HG03097 (cell line): ENCODE measurements around the gene MROH7.

Experiments
- ATAC-seq: cut with Tn5 transposase; IDR thresholded peaks from one replicate; pipeline ENCODE4 v1.9.1; 2021; ENCODE audit not compliant: unreplicated experiment, low FRiP score

MROH7 gene

GRCh38 chr1:54640863-54641836, at the start of gene MROH7:
TSS of gene MROH7 (plus strand) at chr1:54641786. CDS start at chr1:54652927, 11,141 bp downstream.
- no peak for ATAC-seq

GRCh38 chr1:54593571-54594160, 47.9 kb upstream of the MROH7 start:
- no peak for ATAC-seq

- no peak for ATAC-seq
Observed at GRCh38 chr1:54594463-54594862, 47.1 kb upstream of the MROH7 start.

- no peak for ATAC-seq
Observed at GRCh38 chr1:54595956-54596498, 45.6 kb upstream of the MROH7 start.

DNA sequence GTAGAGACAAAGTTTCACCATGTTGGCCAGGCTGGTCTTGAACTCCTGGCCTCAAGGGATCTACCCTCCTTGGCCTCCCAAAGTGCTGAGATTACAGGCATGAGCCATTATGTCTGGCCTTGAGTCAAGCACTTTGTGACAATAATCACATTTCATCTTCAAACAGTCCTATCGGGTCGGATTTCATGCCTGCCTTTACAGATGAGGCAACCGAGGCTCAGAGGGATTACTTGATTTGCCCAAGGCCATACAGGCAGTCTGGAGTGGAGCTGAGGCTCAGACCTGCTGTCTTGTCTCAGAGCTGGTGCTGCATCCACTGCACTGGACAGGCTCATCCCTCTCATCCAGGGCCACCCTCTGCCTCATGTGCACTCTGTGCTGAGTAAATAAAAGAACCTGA, 44.8 kb upstream of the MROH7 start:
- no peak for ATAC-seq

- ATAC-seq: no peak
Observed at GRCh38 chr1:54597455-54598030, 44.0 kb upstream of the MROH7 start.

- ATAC-seq: no peak
Observed at GRCh38 chr1:54599211-54599823, 42.3 kb upstream of the MROH7 start.

GRCh38 chr1:54600947-54601721, 40.5 kb upstream of the MROH7 start:
- no peak for ATAC-seq

- no peak for ATAC-seq
Observed at GRCh38 chr1:54601730-54602129, 39.9 kb upstream of the MROH7 start.

GRCh38 chr1:54602554-54602953, 39.0 kb upstream of the MROH7 start:
- no peak for ATAC-seq

- ATAC-seq: no peak
Observed at GRCh38 chr1:54603241-54603640, 38.3 kb upstream of the MROH7 start.

DNA sequence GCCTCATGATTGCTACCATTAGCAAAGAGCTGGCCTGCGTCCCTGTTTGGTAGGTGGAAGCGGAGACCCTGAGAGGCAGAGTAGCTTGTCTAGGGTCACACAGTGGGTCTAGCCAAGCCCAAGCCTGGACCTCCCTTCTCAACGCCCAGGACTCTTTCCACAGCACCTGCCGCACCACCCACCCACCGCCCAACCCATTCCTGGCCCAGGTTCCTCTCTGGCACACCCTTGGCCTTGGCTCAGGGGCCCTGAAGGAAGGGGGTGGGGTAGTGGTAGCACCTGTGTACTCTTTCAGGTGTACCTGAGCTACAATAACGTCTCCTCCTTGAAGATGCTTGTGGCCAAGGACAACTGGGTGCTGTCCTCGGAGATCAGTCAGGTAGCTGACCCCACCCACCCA, 37.5 kb upstream of the MROH7 start:
- no peak for ATAC-seq

- no peak for ATAC-seq
Observed at GRCh38 chr1:54604572-54605370, 36.8 kb upstream of the MROH7 start.

DNA sequence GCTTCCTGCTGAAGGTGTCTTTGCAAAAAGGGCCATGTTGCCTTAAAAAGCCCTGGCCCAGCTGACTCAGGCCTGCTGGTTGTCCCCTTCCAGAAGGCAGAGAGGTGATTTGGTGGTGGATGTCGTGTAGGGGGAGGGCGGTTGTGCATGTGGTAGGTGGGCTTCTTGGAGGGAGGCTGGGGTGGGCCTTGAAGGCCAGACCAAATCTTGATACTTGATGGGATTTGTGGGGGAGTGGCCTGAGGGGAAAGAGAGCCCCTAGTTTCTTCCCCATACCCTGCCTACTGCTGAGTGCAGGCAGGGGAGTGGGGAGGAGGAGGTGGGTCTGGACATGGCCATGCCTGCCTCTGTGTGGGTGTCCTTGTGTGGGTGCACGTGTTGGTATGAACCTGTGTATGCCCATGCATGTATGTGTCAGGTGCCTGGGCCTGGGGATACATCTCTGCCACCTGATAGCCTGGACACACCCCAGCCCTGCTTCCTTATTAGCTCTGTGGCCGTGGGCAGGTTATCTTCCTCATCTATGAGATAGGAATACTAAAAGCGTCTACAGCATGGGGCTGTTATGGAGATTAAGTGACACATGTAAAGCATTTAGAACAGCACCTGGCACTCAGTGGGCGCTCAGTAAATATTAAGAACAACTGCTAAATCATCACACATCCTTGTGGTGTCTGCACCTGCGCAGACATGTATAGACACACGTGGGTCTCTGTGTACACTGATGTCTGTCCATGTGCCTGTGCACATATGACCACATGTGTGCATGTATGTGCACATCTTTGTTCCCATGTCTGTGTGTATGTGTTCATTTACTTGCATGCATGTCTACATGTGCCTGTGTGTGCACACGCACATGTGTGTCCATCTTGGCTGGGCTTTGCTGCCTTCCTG, 35.2 kb upstream of the MROH7 start:
- ATAC-seq: no peak

DNA sequence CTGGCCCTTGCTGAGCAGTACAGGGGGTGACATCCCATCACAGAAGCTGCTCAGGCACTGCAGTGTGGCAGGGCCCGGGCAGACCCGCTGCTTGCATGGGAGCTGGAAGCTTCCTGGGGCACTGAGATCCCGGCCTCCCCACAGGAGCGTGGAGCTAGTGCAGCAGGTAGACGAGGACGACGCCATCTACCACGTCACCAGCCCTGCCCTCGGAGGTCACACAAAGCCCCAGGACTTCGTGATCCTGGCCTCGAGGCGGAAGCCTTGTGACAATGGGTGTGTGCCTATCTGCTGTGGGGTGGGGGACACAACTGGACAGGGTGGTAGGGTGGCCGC, 34.6 kb upstream of the MROH7 start:
- ATAC-seq: no peak

GRCh38 chr1:54607821-54608565, 33.6 kb upstream of the MROH7 start:
- no peak for ATAC-seq

- no peak for ATAC-seq
Observed at GRCh38 chr1:54608566-54609230, 32.9 kb upstream of the MROH7 start.
